Naive B cell (primary cell): ENCODE data around the gene NSMF. TPM values are rescaled to one million over a fixed set of nuclear protein-coding genes. Genes with fewer than 3 reads are reported as not detected.

Source experiments
- ATAC-seq, 2 donors: fragments of 150-1000 bp; cut with Tn5 transposase; 2 replicates each; pipeline ENCODE4 v1.10.0; 2021; ENCODE audit warnings: low read depth in 2 of 2, mild to moderate bottlenecking in 2 of 2, moderate library complexity in 2 of 2
- DNase-seq: peaks from one replicate; pipeline ENCODE4 v3.0.0; 2022
- H3K27ac Mint-ChIP-seq, 6 donors: one replicate each; pipeline ENCODE4 v1.8.0; 2020 to 2022; ENCODE audit warnings: mild to moderate bottlenecking in 6 of 6, mixed read lengths in 6 of 6, moderate library complexity in 5 of 6, inconsistent platforms in 2 of 6
- H3K27me3 Mint-ChIP-seq, 3 donors: one replicate each; pipeline ENCODE4 v1.8.0; 2021 to 2022; ENCODE audit warnings: mixed read lengths in 3 of 3, mild to moderate bottlenecking in 1 of 3
- H3K36me3 Mint-ChIP-seq, 2 donors: one replicate each; pipeline ENCODE4 v1.8.0; 2020 to 2022; ENCODE audit warnings: mixed read lengths in 2 of 2, inconsistent platforms in 1 of 2, mild to moderate bottlenecking in 1 of 2
- H3K4me1 Mint-ChIP-seq, 3 donors: one replicate each; pipeline ENCODE4 v1.8.0; 2020 to 2022; ENCODE audit warnings: mixed read lengths in 3 of 3, inconsistent platforms in 1 of 3, mild to moderate bottlenecking in 1 of 3, moderate library complexity in 1 of 3
- H3K4me3 Mint-ChIP-seq, 8 donors: one replicate each; pipeline ENCODE4 v1.8.0; 2020 to 2022; ENCODE audit warnings: mild to moderate bottlenecking in 8 of 8, mixed read lengths in 8 of 8, moderate library complexity in 8 of 8, inconsistent platforms in 2 of 8
- H3K9me3 Mint-ChIP-seq, 7 donors: one replicate each; pipeline ENCODE4 v1.8.0; 2020 to 2022; ENCODE audit warnings: mixed read lengths in 7 of 7, mild to moderate bottlenecking in 5 of 7, inconsistent platforms in 2 of 7, moderate library complexity in 1 of 7
- polyA plus RNA-seq, 6 donors: library from polyadenylated mRNA; unstranded; fragments of 300-500 nt; fragmentation: Illumina TruSeq; gene quantifications; one replicate each; pipeline ENCODE4 v1.2.3, GENCODE V29; 2021; ENCODE audit warnings: low read depth in 6 of 6

Gene NSMF
- polyA plus RNA-seq, 6 donors from 2014 or later, result 2.7 to 7.6 (median 3.7) TPM; not detected in 1

DNA sequence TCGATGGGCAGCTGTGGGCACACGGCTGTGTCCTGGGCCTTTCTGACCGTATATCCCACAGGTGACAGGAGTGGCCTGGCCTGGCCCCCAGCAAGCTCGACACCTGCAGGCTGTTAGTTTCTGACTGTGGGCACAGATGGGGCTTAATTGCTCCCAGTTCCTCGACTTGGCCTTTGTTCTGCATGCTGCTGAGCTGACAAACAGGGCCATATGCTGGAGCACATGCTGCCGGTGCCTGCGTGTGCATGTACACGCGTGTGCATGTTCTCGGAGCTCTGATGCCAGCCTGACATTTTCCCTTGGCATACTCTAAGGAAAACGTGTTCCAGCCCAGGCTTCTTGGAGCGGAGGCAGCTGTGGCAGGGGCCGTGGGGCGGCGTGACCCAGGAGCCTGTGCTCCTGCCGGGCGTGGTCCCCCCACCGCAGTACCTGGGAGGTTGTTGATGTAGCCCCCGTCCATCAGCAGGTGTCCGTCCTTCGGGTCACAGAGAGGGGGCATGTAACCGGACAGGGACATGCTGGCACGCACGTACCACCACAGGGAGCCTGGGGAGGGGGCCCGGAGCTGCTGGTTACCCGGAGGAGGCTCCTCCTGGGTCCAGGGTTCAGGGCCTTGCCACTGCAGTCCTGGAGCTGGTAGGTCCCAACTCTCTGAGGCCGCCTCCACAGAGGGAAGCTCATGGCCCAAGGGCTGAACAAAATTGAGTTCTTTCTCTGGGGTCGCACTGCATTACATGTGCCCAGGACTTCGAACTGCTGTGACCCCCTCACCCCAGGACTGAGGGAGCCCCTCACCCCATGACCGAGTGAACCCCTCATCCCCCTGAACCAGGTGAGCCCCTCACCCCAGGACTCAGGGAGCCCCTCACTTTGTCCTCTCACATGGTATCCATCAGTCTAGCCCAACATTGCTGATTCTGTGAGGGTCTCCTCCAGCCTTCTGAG lies 4.1 kb upstream of the NSMF start:
- Mint-ChIP-seq H3K4me1 (peaks cover 6 to 21% (median 8%) of the 10 kb centered on the region in 3 donors), H3K27ac (peak overlapping the region; percentile 53 to 88 (median 80)), H3K4me3 (peak overlapping the region in 7 of 8 donors; percentile 35 to 79 (median 61)), H3K27me3 (no peaks in the 10 kb centered on the region), H3K9me3 (no peaks in the 10 kb centered on the region), H3K36me3 (no peaks in the 10 kb centered on the region)
- ATAC-seq, result no peak
- DNase-seq, result no peak

GRCh38 chr9:137462396-137462985 lies 3.4 kb upstream of the NSMF start:
- no peaks in the 10 kb centered on the region for H3K27me3 Mint-ChIP-seq
- no peak for DNase-seq

GRCh38 chr9:137461663-137462395 lies 2.7 kb upstream of the NSMF start:
- no peaks in the 10 kb centered on the region for H3K27me3 Mint-ChIP-seq
- peak overlapping the region; percentile 86 to 97 (median 96) for H3K27ac Mint-ChIP-seq
- H3K4me1 Mint-ChIP-seq, result peaks cover 6 to 21% (median 8%) of the 10 kb centered on the region in 3 donors
- H3K9me3 Mint-ChIP-seq, result no peaks in the 10 kb centered on the region
- peak; percentile 97 for DNase-seq
- ATAC-seq, result peak; percentile 81 to 87
- H3K4me3 Mint-ChIP-seq, result peak overlapping the region; percentile 65 to 89 (median 75)
- no peaks in the 10 kb centered on the region for H3K36me3 Mint-ChIP-seq

More at GRCh38 chr9:137462396-137462985, 3.4 kb upstream of the NSMF start:
- Mint-ChIP-seq H3K27ac (peak overlapping the region; percentile 53 to 96 (median 87)), H3K9me3 (no peaks in the 10 kb centered on the region), H3K4me1 (peaks cover 6 to 21% (median 8%) of the 10 kb centered on the region in 3 donors), H3K36me3 (no peaks in the 10 kb centered on the region), H3K4me3 (peak overlapping the region in 7 of 8 donors; percentile 61 to 89 (median 79))
- no peak for ATAC-seq

DNA sequence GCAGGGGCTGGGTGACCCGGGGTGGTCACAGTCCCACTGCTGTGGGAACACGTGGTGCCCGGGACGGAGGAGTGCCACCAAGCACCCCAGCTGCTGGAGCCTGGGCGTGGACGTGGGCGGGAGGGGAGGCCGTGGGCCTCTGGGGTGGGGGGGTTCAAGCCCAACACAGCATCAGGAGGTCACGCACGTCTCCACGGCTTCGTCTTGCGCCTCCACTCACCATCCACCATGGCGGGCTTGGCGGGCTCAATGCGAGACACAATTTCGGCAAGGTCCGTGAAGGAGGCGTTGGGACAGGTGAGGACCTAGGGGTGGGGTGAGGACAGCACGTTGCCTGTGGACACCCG lies 2.2 kb upstream of the NSMF start:
- Mint-ChIP-seq H3K27ac (peak overlapping the region in 5 of 6 donors; percentile 42 to 97 (median 86)), H3K9me3 (no peaks in the 10 kb centered on the region), H3K4me1 (peaks cover 6 to 21% (median 6%) of the 10 kb centered on the region in 3 donors), H3K4me3 (peak overlapping the region in 4 of 8 donors; percentile 43 to 84 (median 62)), H3K36me3 (no peaks in the 10 kb centered on the region), H3K27me3 (no peaks in the 10 kb centered on the region)
- ATAC-seq (no peak), DNase-seq (no peak)

DNA sequence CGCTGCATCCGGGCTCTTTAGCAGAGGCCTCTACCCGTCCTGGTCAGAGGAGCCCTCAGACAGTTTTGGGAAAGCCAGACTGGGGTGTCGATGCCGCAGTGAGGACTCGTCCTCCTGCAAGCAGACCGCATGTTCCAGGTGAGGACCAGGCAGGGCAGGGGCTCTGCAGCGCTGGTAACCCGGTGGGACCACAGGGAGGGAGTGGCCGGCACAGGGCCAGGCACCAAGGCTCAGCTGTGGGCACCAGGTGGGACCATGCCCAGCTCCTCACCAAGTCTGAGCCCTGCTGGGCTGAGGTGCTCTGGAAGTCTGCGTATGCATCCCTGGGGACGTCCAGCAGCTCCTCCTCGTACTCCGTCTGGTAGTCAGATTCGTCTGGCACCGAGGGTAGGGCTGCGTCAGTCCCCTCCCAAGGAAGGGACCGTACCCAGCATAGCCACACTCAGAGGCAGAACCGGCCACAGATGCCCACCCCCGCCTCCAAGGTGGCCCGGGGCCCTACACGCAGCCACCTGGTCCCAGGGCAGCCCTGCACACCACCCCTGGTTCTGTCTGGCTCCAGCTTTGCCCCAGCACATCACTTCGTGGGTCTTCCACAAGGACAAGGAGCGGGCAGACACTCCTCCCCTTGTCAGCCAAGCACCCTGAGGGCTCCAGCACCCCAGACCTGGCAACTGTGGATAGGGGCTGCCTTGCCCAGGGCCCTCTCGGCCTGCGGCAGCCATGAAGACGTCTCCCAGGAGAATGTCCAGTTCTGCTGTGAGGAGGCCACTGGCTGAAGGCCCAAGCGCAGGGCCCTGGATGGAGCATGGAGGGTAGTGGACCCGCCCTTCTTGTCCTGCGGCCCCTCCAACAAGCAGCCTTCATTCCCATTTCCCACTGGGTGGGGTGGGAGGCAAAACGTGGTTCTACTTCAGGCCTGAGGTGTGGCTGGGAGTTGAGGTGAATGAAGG lies 1.5 kb upstream of the NSMF start:
- Mint-ChIP-seq H3K27me3 (no peaks in the 10 kb centered on the region), H3K27ac (peak overlapping the region in 5 of 6 donors; percentile 42 to 92 (median 61)), H3K36me3 (no peaks in the 10 kb centered on the region), H3K4me1 (peaks cover 4 to 16% (median 11%) of the 10 kb centered on the region in 3 donors), H3K9me3 (no peaks in the 10 kb centered on the region), H3K4me3 (peak overlapping the region in 7 of 8 donors; percentile 25 to 84 (median 43))
- ATAC-seq (no peak), DNase-seq (no peak)

GRCh38 chr9:137459601-137460362 lies 648 bp upstream of the NSMF start:
- no peaks in the 10 kb centered on the region for H3K27me3 Mint-ChIP-seq
- peaks cover 6 to 16% (median 16%) of the 10 kb centered on the region in 3 donors for H3K4me1 Mint-ChIP-seq
- DNase-seq (no peak), ATAC-seq (no peak)
- H3K4me3 Mint-ChIP-seq, result peak overlapping the region; percentile 44 to 84 (median 68)
- no peaks in the 10 kb centered on the region for H3K9me3 Mint-ChIP-seq
- H3K27ac Mint-ChIP-seq, result peak overlapping the region; percentile 61 to 92 (median 88)
- no peaks in the 10 kb centered on the region for H3K36me3 Mint-ChIP-seq

DNA sequence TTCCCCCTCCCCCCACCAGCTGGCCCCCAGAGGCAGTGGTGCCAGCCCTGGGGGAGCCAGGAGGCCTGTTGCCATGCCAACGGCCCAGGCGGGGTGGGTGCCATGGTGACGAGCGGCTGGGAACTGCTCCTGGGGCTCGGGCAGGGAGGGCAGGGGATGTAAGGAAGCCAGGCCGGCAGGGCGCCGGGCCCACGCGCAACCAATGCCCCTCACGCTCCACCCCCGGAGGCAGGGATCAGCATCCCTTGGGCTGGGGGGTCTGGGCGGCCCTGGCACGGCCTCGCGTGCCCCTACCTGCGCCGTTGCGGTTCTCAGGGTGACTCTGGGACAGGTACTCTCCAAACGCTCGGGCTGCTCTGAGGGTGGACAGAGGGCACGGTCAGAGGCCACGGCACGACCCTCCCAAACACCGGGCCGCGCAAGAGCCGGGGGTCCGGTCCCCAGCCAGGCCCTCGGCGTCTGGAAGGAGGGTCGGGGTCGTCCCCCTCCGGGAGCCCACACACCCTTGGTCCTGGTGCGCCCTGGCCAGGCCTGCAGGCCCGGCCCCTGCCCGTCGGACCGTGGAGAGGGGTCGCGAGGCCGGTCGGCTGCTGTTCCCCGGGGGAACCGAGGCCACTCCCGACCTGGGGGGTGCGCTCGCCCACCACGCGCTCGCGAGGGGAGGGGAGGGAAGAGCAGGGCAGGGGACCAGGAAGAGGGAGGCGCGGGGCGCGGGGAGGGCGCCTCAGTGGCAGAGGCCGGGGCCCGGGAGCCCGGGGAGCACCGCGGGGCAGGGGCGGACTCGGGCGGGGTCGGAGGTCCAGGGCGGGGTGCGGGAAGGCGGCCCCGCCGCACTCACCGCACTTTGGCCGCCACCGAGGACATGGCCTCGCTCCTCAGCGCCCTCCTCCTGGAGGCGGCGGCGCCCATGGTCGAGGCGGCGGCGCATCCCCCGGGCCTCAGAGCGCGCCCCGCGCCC lies 661 bp downstream of the NSMF start:
- no peak overlapping the region for H3K27ac Mint-ChIP-seq
- H3K36me3 Mint-ChIP-seq, result no peaks in the 10 kb centered on the region
- H3K9me3 Mint-ChIP-seq, result no peaks in the 10 kb centered on the region
- H3K4me1 Mint-ChIP-seq, result peaks cover 12 to 23% (median 23%) of the 10 kb centered on the region in 3 donors
- H3K27me3 Mint-ChIP-seq, result no peaks in the 10 kb centered on the region
- DNase-seq (no peak), ATAC-seq (peak; percentile 5 to 9)
- H3K4me3 Mint-ChIP-seq, result peak overlapping the region in 4 of 8 donors; percentile 20 to 63 (median 56)

DNA sequence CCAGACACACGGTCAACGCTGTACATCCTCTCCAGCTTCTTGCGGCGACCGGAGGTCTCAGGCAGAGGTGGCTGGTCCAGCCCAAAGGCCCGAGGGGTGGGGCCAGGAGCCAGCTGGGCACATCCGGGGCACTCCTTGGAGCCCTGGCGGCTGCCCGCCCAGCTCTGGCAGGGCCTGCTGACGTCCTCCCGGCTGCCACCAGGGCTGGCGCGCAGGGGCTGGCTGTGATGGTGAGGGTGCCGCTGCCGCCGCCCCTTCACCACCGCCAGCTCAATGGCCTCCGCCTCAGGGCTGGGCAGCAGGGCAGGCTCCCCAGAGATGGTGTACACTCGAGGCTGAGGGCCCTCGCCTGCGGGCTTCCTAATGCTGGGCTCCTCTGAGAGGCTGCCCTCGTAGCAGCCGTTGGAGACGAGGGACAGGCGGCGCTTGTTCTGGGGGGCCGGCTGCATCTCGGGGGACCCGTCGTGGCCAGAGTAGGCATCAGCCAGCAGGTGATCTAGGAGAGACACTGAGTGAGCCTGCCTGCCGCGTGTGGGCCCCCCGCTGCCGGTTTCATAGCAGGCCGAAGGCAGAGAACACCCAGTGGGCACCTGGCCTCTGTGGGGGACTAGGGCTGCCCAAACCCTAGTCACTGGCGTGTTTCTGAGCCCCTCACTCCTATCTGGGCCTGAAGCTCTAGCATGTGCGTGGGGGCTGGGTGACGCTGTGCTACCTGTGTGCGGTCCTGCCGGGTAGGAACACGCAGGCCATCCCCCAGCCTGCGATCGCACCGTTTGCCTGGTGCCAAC lies 1.5 kb downstream of the NSMF start:
- H3K4me1 Mint-ChIP-seq, result peaks cover 12 to 23% (median 17%) of the 10 kb centered on the region in 3 donors
- ATAC-seq (no peak), DNase-seq (no peak)
- H3K27ac Mint-ChIP-seq, result peak overlapping the region in 1 of 6 donors; percentile 56
- H3K9me3 Mint-ChIP-seq, result no peaks in the 10 kb centered on the region
- H3K36me3 Mint-ChIP-seq, result no peaks in the 10 kb centered on the region
- peak overlapping the region; percentile 21 to 81 (median 68) for H3K4me3 Mint-ChIP-seq
- no peaks in the 10 kb centered on the region for H3K27me3 Mint-ChIP-seq

DNA sequence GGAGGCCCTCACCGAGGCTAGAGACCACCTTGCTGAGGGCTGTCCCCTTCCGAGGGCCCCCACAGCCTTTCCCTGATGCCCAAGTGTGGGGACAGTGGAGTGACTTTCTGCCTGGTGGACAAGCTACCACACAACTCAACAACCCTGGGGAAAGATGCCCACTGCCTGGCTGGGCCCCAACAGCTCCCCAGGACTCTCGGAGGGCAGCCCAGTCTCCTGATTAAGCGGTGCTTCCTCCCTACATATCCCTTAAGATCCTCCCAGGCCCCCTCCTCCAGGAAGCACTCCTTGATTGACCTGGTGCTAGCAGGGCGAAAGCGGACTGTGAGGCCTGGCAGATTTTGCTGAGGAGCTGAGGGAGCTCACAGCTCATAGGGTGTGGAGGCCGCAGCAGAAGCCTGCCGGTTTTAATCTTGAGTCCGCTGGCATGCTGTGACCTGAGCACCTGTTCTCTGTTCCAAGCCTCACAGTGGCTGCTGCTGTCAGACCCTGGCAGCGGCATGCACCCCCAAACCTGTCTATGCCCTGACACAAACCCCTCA lies 2.2 kb downstream of the NSMF start:
- Mint-ChIP-seq H3K36me3 (no peaks in the 10 kb centered on the region), H3K27me3 (no peaks in the 10 kb centered on the region), H3K9me3 (peaks cover 0 to 1% (median 0%) of the 10 kb centered on the region in 7 donors), H3K4me3 (peak overlapping the region in 3 of 8 donors; percentile 18 to 76 (median 67)), H3K27ac (peak overlapping the region in 1 of 6 donors; percentile 41), H3K4me1 (peaks cover 17 to 23% (median 21%) of the 10 kb centered on the region in 3 donors)
- ATAC-seq (no peak), DNase-seq (no peak)
